ENCODE measurements around the gene KIF25. TPM values are rescaled to one million over a fixed set of nuclear protein-coding genes. Genes with fewer than 3 reads are reported as not detected.
"Not testable (repeated sequence)": the region's sequence is repeated elsewhere in the genome, so short reads cannot be mapped to it uniquely, and the experiment has no call there.

Gene KIF25
- total and polyA plus RNA-seq, 8 donors = 0.31 to 0.37 (median 0.33) TPM; not detected in 5

DNA sequence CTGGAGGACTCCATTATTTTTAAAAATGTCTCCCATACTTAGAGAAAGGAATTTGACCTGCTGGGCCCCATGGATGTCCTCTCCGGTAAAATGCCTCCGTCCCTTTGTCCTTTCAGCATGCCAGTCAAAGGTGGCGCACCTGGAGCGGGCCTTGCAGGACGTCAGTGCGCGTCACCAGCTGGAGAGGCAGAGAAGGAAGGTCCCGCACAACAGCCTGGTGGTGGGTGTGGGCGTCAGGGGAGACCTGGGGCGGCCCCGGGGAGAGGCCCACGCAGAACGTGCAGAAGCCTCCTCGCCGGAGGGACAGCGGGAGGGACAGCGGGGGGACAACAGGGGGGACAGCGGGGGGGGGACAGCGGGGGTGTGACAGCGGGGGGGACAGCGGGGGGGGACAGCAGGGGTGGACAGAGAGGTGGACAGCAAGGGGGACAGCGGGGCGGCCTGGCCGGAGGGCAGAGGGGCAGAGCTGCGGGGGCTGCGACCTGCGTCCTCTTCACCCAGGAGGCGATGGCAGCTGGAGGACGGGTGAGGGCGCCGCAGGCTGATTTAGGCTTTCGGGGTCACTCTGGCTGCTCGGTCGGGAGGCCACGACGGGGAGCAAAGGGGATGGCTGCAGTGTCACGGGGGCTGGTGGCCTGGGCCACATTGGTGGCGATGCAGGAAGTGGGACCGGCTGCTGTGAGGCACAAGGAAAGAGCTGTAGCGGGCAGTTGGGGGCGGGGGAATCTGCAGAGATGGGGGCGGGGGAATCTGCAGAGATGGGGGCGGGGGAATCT lies 859 bp upstream of the KIF25 start:
- no peak overlapping the region for H3K27ac ChIP-seq
- intact Hi-C loops (cut with DNase I; ENCODE audit: low total_unique reads) = no loop called here
- H3K27me3 ChIP-seq = peaks cover 0 to 19% (median 0%) of the 10 kb centered on the region in 3 donors
- H3K4me1 ChIP-seq = no peaks in the 10 kb centered on the region
- WGBS, 5 donors = 64 to 84% (median 80%) methylated on average over 28 to 41 of the region's 43 CpGs
- H3K9me3 ChIP-seq = no peaks in the 10 kb centered on the region
- DNase-seq = peak in 1 of 2 donors; percentile 30
- H3K4me3 ChIP-seq = no peak overlapping the region
- no peaks in the 10 kb centered on the region for H3K36me3 ChIP-seq
- no peak for TF ChIP-seq EP300 (IDR thresholded peaks at IDR 0.05)
- no peak for TF ChIP-seq CTCF (IDR thresholded peaks at IDR 0.05)
- TF ChIP-seq POLR2AphosphoS5 (IDR thresholded peaks at IDR 0.05) = no peak
- TF ChIP-seq POLR2A (IDR thresholded peaks at IDR 0.05) = no peak

- no peak overlapping the region for H3K27ac ChIP-seq
- H3K36me3 ChIP-seq = no peaks in the 10 kb centered on the region
- intact Hi-C loops (cut with DNase I; ENCODE audit: low total_unique reads) = no loop called here
- H3K9me3 ChIP-seq = no peaks in the 10 kb centered on the region
- no peaks in the 10 kb centered on the region for H3K4me1 ChIP-seq
- DNase-seq = peak in 1 of 2 donors; percentile 27
- H3K27me3 ChIP-seq = peaks cover 0 to 19% (median 0%) of the 10 kb centered on the region in 3 donors
- H3K4me3 ChIP-seq = no peak overlapping the region
- no peak for TF ChIP-seq POLR2A (IDR thresholded peaks at IDR 0.05)
- no peak for TF ChIP-seq POLR2AphosphoS5 (IDR thresholded peaks at IDR 0.05)
- TF ChIP-seq EP300 (IDR thresholded peaks at IDR 0.05) = no peak
- TF ChIP-seq CTCF (IDR thresholded peaks at IDR 0.05) = no peak
- WGBS, 5 donors = 62 to 84% (median 79%) methylated on average over 5 of the region's 5 CpGs
Observed at GRCh38 chr6:167998215-167998614, 744 bp downstream of the KIF25 start.

DNA sequence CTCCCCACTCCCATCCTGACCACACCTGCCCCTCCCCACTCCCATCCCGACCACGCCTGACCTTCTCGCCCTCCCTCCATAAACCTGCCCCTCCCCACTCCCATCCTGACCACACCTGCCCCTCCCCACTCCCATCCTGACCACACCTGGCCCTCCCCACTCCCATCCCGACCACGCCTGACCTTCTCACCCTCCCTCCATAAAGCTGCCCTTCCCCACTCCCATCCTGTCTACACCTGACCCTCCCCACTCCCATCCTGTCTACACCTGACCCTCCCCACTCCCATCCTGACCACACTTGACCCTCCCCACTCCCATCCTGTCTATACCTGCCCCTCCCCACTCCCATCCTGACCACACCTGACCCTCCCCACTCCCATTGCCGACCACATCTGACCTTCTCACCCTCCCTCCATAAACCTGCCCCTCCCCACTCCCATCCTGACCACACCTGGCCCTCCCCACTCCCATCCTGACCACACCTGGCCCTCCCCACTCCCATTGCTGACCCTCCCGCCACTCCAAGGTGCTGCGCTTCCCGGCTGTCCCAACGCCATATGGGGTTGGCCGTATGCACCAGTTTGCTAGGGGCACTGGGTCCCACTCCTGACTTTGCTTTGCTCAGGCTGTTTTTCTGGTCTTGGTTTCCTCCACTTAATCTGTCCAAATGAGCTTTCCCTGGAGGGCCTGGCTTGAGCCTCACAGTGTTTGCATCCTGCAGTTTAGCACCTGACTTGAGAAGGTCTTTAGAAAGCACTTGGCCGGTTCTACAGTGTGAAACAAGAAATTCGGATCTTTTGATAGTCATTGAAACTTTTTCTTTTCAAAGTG lies 2.9 kb downstream of the KIF25 start:
- H3K9me3 ChIP-seq = no peaks in the 10 kb centered on the region
- no peaks in the 10 kb centered on the region for H3K36me3 ChIP-seq
- TF ChIP-seq POLR2AphosphoS5 (IDR thresholded peaks at IDR 0.05) (no peak), EP300 (IDR thresholded peaks at IDR 0.05) (no peak), CTCF (IDR thresholded peaks at IDR 0.05) (no peak), POLR2A (IDR thresholded peaks at IDR 0.05) (no peak)
- H3K27ac ChIP-seq = no peak overlapping the region
- peaks cover 0 to 19% (median 0%) of the 10 kb centered on the region in 3 donors for H3K27me3 ChIP-seq
- intact Hi-C loops (cut with DNase I; ENCODE audit: low total_unique reads) = no loop called here
- DNase-seq = no peak
- H3K4me3 ChIP-seq = no peak overlapping the region
- 87 to 92% (median 92%) methylated on average over 13 of the region's 13 CpGs for WGBS, 5 donors
- H3K4me1 ChIP-seq = no peaks in the 10 kb centered on the region

- DNase-seq = no peak
- Histone ChIP-seq H3K9me3 (no peaks in the 10 kb centered on the region), H3K4me1 (no peaks in the 10 kb centered on the region), H3K27me3 (peaks cover 0 to 19% (median 0%) of the 10 kb centered on the region in 3 donors), H3K36me3 (no peaks in the 10 kb centered on the region), H3K27ac (no peak overlapping the region), H3K4me3 (no peak overlapping the region)
- intact Hi-C loops (cut with DNase I; ENCODE audit: low total_unique reads) = no loop called here
- 85 to 95% (median 93%) methylated on average over 10 of the region's 10 CpGs for WGBS, 5 donors
- no peak for TF ChIP-seq EP300 (IDR thresholded peaks at IDR 0.05)
Observed at GRCh38 chr6:168001029-168001332, 3.5 kb downstream of the KIF25 start.

GRCh38 chr6:168001514-168001913 lies 4.0 kb downstream of the KIF25 start:
- 88 to 95% (median 95%) methylated on average over 8 to 21 of the region's 21 CpGs for WGBS, 5 donors
- H3K4me3 ChIP-seq; H3K36me3 ChIP-seq; DNase-seq; H3K27ac ChIP-seq; H3K4me1 ChIP-seq; intact Hi-C loops (cut with DNase I; ENCODE audit: low total_unique reads); H3K9me3 ChIP-seq: not testable (repeated sequence)
- peaks cover 0 to 19% (median 0%) of the 10 kb centered on the region in 3 donors for H3K27me3 ChIP-seq
